Measurements from ENCODE around the gene DPM3. TPM values are rescaled to one million over a fixed set of nuclear protein-coding genes. Genes with fewer than 3 reads are reported as not detected.

DPM3 gene
- total and polyA plus RNA-seq, 2 of the 13 experiments (the other 11 are each of a cell fraction or from before 2014, with no cell fraction given) = 23.2 to 53.4 TPM

DNA sequence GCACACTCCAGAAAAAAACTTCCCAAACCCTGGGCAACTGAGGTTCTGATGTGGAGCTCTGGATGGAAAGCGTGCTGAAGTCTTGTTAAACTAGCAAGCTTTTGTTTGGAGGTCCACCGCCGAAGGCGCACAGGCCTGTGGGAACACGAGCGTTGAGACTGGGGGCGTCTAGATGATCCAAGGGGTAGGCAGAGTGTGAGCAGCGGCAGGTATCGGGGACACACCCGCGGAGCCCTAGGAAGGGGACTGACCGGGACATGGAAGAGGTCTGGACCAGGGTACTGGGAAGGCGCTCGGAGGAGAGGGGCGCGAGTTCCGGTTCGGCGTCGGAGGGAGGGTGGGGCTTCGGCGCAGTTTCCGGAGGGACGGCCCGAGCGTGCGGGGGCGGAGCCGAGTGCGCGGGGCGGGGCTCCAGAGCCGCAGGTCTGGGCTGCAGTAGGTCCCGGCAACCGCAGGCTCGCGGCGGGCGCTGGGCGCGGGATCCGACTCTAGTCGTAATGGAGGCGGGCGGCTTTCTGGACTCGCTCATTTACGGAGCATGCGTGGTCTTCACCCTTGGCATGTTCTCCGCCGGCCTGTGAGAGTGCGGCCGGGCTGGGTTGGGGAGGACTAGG, 4.8 kb downstream of the DPM3 start, which contains the start of gene SLC50A1 (continued):
- TF ChIP-seq, protein P1, sequence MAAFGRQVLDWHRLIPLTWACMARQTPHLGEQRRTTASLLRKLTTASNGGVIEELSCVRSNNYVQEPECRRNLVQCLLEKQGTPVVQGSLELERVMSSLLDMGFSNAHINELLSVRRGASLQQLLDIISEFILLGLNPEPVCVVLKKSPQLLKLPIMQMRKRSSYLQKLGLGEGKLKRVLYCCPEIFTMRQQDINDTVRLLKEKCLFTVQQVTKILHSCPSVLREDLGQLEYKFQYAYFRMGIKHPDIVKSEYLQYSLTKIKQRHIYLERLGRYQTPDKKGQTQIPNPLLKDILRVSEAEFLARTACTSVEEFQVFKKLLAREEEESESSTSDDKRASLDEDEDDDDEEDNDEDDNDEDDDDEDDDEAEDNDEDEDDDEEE (CRISPR knock-in tag; IDR thresholded peaks at IDR 0.05) = no peak
- TF ChIP-seq MTA3 (CRISPR knock-in tag; IDR thresholded peaks at IDR 0.05) (no peak), RELA (CRISPR knock-in tag; IDR thresholded peaks at IDR 0.05) (peak; percentile 35; the same call in 1 of the 2 replicates), ZNF878 (CRISPR knock-in tag; IDR thresholded peaks at IDR 0.05) (peak; percentile 65), HNRNPUL1 (IDR thresholded peaks at IDR 0.05; ENCODE audit: low read depth, low read length) (0 out of 2 replicates have a peak, but pooled peaks have one; percentile 56), MEIS2 (CRISPR knock-in tag; IDR thresholded peaks at IDR 0.05) (no peak), YY1 (IDR thresholded peaks at IDR 0.05; ENCODE audit: insufficient read depth, insufficient replicate concordance, low read depth, low read length) (peak; percentile 83), ZNF782 (CRISPR knock-in tag; IDR thresholded peaks at IDR 0.05; ENCODE audit: borderline replicate concordance) (peak; percentile 94; the same call in 1 of the 2 replicates), ZNF34 (CRISPR knock-in tag; IDR thresholded peaks at IDR 0.05; ENCODE audit: borderline replicate concordance) (no peak), MTA1 (CRISPR knock-in tag; IDR thresholded peaks at IDR 0.05; ENCODE audit: borderline replicate concordance) (peak; percentile 79; the same call in 1 of the 2 replicates), ZNF841 (CRISPR knock-in tag; IDR thresholded peaks at IDR 0.05; ENCODE audit: borderline replicate concordance) (peak; percentile 74; the same call in 1 of the 2 replicates), RXRA (CRISPR knock-in tag; IDR thresholded peaks at IDR 0.05) (no peak; the same call in 1 of the 2 replicates), ZNF768 (CRISPR knock-in tag; IDR thresholded peaks at IDR 0.05) (peak; percentile 10; the same call in 1 of the 2 replicates), ZNF441 (CRISPR knock-in tag; IDR thresholded peaks at IDR 0.05; ENCODE audit: borderline replicate concordance) (peak; percentile 55; the same call in 1 of the 2 replicates), BRD4 (CRISPR knock-in tag; IDR thresholded peaks at IDR 0.05) (no peak), ZNF253 (CRISPR knock-in tag; IDR thresholded peaks at IDR 0.05; ENCODE audit: borderline replicate concordance) (no peak), CREB1 (IDR thresholded peaks at IDR 0.05) (no peak; the same call in 1 of the 2 replicates), CREB1 (CRISPR knock-in tag; IDR thresholded peaks at IDR 0.05) (no peak), ZNF235 (CRISPR knock-in tag; IDR thresholded peaks at IDR 0.05; ENCODE audit: borderline replicate concordance) (peak; percentile 83; the same call in 1 of the 2 replicates)
- TF ChIP-seq, protein P2, sequence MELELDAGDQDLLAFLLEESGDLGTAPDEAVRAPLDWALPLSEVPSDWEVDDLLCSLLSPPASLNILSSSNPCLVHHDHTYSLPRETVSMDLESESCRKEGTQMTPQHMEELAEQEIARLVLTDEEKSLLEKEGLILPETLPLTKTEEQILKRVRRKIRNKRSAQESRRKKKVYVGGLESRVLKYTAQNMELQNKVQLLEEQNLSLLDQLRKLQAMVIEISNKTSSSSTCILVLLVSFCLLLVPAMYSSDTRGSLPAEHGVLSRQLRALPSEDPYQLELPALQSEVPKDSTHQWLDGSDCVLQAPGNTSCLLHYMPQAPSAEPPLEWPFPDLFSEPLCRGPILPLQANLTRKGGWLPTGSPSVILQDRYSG (CRISPR knock-in tag; IDR thresholded peaks at IDR 0.05) = 0 out of 2 replicates have a peak, but pooled peaks have one; percentile 30
- TF ChIP-seq, protein P3, sequence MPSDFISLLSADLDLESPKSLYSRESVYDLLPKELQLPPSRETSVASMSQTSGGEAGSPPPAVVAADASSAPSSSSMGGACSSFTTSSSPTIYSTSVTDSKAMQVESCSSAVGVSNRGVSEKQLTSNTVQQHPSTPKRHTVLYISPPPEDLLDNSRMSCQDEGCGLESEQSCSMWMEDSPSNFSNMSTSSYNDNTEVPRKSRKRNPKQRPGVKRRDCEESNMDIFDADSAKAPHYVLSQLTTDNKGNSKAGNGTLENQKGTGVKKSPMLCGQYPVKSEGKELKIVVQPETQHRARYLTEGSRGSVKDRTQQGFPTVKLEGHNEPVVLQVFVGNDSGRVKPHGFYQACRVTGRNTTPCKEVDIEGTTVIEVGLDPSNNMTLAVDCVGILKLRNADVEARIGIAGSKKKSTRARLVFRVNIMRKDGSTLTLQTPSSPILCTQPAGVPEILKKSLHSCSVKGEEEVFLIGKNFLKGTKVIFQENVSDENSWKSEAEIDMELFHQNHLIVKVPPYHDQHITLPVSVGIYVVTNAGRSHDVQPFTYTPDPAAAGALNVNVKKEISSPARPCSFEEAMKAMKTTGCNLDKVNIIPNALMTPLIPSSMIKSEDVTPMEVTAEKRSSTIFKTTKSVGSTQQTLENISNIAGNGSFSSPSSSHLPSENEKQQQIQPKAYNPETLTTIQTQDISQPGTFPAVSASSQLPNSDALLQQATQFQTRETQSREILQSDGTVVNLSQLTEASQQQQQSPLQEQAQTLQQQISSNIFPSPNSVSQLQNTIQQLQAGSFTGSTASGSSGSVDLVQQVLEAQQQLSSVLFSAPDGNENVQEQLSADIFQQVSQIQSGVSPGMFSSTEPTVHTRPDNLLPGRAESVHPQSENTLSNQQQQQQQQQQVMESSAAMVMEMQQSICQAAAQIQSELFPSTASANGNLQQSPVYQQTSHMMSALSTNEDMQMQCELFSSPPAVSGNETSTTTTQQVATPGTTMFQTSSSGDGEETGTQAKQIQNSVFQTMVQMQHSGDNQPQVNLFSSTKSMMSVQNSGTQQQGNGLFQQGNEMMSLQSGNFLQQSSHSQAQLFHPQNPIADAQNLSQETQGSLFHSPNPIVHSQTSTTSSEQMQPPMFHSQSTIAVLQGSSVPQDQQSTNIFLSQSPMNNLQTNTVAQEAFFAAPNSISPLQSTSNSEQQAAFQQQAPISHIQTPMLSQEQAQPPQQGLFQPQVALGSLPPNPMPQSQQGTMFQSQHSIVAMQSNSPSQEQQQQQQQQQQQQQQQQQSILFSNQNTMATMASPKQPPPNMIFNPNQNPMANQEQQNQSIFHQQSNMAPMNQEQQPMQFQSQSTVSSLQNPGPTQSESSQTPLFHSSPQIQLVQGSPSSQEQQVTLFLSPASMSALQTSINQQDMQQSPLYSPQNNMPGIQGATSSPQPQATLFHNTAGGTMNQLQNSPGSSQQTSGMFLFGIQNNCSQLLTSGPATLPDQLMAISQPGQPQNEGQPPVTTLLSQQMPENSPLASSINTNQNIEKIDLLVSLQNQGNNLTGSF (CRISPR knock-in tag; IDR thresholded peaks at IDR 0.05) = peak; percentile 54; the same call in 1 of the 2 replicates
